DMS53 (cell line): ENCODE results near the gene TCF7L1.
"Not testable (repeated sequence)": the region's sequence is repeated elsewhere in the genome, so short reads cannot be mapped to it uniquely, and the experiment has no call there.

Experiments
- DNase-seq: peaks from one replicate; lab custom pipeline; 2025; lab: John Stamatoyannopoulos, UW

Gene TCF7L1

DNA sequence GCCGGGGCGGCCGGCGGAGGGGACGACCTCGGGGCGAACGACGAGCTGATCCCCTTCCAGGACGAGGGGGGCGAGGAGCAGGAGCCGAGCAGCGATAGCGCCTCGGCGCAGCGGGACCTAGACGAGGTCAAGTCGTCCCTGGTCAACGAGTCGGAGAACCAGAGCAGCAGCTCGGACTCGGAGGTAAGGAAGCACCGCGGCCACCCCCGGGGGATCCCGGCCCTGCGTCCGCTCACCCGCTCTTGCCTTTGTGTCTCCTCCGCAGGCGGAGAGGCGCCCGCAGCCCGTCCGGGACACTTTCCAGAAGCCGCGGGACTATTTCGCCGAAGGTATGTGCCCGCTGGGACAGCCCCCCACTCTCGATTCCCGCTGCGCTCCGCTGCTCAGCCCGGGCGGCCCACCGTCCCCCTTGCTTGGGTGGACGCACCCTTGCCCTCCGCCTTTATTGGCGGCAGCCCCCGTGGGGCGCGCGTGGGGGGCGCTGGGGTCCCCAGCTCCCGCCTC is 611 bp downstream of the TCF7L1 start:
- peak; percentile 71 for DNase-seq

GRCh38 chr2:85134255-85134895 is 1.2 kb downstream of the TCF7L1 start:
- peak; percentile 27 for DNase-seq

- DNase-seq: no peak
Measured at GRCh38 chr2:85134896-85135659, 1.9 kb downstream of the TCF7L1 start.

DNA sequence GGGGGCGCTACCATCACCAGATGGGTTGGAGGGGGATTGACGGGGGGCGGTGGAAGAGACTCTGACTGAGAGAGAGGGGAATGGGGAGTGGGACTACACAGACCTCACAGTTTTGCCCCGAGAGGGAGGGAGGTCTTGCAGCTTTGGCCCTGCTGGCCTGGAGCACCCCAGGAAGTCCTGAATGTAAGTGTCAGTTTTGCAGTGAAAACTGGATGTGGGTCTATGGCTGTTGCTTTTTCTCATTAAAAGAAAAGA is 2.4 kb downstream of the TCF7L1 start:
- DNase-seq: no peak

DNA sequence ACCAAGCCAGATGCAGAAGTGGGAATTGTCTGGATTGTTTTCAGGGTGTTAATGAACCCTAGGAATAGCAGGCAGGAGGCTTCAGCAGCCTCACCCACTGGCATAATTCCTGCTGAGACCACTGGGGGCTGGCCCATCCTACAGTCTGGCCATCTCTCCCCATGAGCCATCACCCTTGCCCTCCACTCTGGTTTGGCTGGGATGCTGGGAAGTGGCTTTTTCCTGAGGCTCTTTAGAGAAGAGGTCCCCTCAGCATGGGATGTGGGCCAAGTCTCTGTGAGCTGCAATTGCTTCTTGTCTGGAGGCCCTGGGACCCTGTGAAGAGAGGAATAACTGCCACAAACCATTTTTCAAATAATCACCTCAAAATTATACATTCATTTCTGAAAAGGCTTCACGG is 4.0 kb downstream of the TCF7L1 start:
- no peak for DNase-seq

GRCh38 chr2:85143463-85144082 is 10.4 kb downstream of the TCF7L1 start:
- DNase-seq: no peak

- no peak for DNase-seq
Measured at GRCh38 chr2:85145116-85145820, 12.1 kb downstream of the TCF7L1 start.

GRCh38 chr2:85148190-85148589 is 15.0 kb downstream of the TCF7L1 start:
- DNase-seq: no peak

DNA sequence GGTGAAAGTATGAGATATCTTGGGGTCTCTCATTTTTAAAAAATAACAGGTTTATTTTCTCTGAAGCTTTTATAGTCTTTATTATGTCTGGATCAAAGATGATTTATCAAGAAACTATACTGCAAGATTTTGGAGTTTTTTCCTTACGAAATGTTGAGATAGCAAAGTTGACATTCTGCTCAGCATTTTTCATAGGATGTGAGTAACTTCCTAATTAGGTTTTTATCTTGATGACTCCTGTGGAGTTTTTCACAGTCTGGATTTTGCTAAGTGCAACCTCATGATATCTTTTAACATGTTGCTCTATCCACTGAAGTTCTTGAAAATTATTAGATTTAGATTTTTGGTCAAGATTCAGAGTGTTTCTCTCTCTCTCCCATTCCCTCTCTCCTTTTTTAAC is 17.8 kb downstream of the TCF7L1 start:
- DNase-seq: no peak

GRCh38 chr2:85152895-85153294 is 19.7 kb downstream of the TCF7L1 start:
- no peak for DNase-seq

DNA sequence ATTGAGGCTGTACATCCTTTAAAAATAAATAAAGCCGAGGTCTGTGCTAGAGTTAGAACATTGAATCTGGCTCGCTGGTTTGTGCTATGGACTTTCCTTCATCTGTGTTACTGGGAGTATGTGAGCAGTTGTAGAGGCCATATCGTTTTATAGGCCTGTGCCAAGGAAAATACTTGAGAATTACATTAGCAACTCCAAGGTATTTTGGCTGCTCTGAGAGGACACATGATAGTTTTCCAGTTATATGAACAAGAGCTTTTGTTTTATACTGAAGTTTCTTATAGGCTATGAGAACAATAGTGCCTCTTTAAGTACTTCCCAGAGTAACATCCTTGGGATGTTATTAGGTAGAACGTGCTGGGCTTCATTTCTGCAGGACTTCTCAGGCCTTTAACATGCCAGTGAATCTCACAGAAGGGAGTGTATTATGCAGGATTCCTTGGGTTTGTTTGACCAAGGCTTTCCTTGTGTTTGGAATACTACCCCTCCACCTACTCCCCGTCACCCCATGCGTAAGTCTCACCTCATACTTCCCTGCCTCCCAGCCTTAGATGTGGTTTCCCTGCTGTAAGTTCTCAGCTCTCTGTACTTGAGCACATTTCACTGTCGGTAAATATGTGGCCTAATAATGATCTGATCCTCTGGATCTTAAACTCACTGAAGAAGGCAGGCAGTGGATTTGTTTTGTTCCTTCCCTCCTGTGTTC is 21.0 kb downstream of the TCF7L1 start:
- DNase-seq: no peak

GRCh38 chr2:85155082-85155481 is 21.9 kb downstream of the TCF7L1 start:
- not testable (repeated sequence) for DNase-seq

- DNase-seq: no peak
Measured at GRCh38 chr2:85156153-85156552, 23.0 kb downstream of the TCF7L1 start.

GRCh38 chr2:85156619-85157018 is 23.4 kb downstream of the TCF7L1 start:
- DNase-seq: no peak

GRCh38 chr2:85157345-85157744 is 24.2 kb downstream of the TCF7L1 start:
- no peak for DNase-seq

DNA sequence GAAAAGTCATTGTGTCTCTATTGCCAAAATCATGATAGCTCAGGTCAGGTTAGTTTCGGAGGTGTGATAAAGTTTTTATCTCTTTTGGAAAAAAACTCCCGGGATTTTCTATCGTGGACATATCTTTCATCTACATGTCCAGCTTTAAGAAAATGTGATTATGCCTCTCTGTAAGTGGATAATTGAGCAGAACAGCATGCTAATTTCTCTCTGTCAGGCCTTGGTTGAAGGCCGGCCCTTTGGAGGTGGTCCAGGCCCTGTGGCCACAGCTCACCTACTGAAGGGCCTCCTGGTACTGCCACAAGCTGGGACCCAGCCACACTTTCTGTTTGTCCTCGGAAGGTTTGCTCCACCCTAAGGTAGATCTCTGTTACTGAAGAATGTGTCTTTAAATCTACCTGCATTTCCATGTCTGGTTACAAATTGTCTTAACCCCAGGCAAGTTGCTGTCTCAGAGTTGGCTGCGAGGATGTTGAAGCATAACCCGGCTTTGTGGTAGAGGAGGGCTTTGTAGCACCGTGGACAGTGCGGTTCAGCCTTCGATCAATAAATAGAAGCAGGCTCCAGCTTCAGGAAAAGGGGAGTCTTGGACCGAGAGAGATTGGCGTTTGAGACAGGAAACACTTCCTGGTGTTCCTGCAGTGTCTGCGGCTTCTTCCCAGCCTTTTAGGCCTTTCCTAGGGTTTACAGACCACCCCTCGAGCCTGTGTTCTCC is 25.5 kb downstream of the TCF7L1 start:
- no peak for DNase-seq

DNA sequence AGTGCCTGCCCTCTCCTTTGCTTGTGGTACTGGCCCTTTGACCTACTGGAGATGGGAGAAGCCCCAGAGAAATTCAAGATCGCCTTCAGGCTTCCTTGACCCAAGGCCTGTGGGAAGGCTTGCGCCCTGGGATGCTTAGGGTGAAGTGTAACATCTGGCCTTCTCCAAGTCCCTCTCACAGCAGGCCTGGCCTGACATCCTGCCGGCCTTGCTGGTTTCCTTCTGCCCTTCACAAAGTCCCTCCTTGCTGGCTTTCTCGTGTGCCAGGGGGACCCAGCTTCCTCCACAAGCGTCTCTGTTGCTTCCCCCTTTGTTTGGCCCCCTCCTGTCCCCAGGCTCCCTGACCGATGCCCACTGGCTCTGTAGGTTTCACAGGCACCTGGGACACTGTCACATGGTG is 26.4 kb downstream of the TCF7L1 start:
- DNase-seq: no peak

GRCh38 chr2:85160966-85161960 is 28.1 kb downstream of the TCF7L1 start:
- DNase-seq: no peak

DNA sequence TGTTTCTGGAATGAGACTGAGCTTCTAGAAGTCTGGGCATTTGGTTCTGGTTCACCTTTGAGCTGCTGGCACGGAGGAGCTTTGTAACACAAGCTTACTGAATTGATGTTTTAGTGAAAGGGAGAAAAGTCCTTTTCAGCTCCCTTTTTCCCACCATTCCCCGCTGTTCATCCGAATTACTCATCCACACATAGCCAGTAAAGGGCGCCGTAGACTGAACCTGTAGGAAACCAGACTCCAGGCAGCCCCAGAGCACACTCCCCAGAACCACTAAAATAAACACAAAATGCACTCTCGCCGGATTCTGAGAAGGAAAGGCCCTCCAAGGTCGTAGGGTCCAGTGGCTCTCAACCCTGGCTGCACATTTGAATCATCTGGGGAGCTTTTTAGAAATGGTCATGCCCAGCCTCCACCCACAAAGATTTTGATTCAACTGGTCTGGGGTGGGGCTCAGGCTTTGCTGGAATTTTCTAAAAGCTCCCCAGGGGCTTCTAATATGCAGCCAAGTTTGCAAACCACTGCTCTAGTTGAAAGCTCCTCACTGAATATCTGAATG is 29.6 kb downstream of the TCF7L1 start:
- DNase-seq: no peak

DNA sequence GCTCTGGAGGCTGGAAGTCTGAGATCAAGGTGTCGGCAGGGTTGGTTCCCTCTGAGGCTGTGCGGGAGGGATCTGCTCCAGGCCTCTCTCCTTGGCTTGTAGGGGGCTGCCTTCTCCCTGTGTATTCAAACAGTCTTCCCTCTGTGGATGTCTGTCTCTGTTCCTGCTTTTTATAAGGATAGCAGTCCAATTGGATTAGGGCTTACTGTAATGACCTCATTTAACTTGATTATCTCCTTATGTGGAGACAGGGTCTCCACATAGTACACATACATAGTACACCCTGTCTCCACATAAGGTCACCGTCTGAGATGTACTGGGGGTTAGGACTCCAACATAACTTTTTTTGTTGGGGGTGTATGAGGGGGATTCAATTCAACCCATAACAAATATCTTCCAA is 30.5 kb downstream of the TCF7L1 start:
- DNase-seq: no peak
